HepG2 (cell line): ENCODE measurements around the gene DRG1. TPM values are rescaled to one million over a fixed set of nuclear protein-coding genes. Genes with fewer than 3 reads are reported as not detected.

Experiments used
- ATAC-seq: fragments of 200-7000 bp; cut with Tn5 transposase; 3 replicates; pipeline ENCODE4 v1.9.1; 2020; ENCODE audit warnings: mild to moderate bottlenecking, moderate library complexity
- BruUV-seq: library from RNA; stranded (reverse); fragments of 400-500 nt; replicated peaks from 2 replicates; lab custom pipeline; 2021; lab: Mats Ljungman, UMichigan
- CTCF ChIA-PET: fragments of 300-600 bp; formaldehyde crosslinking; extraction: SDS; loops from one replicate; lab custom pipeline; 2021; ENCODE audit warnings: low total read pairs, inconsistent platforms, low intra/inter-chr PET ratio; lab: Yijun Ruan, JAX
- POLR2A ChIA-PET: fragments of 350-600 bp; sonication (Branson Sonifier 250); formaldehyde crosslinking; loops from one replicate; lab custom pipeline; 2020; ENCODE audit warnings: antibody characterized with exemption, inconsistent platforms; lab: Yijun Ruan, JAX
- DNase-seq: peaks from one replicate; pipeline ENCODE4 v3.0.0-alpha.2; 2015; ENCODE audit warnings: low spot score
- FAIRE-seq: peaks from 3 replicates; lab custom pipeline; 2011; peaks lifted over from hg19 to GRCh38; lab: Jason Lieb, UNC
- H2AFZ ChIP-seq: one replicate; pipeline ENCODE4 v1.6.1; 2011; ENCODE audit warnings: low read length, inconsistent platforms
- H3K27ac ChIP-seq: fragments of 300-600 bp; 3 replicates; pipeline ENCODE4 v1.8.0; 2011; ENCODE audit warnings: mixed run types, mild to moderate bottlenecking, mixed read lengths, low read length, inconsistent platforms; ENCODE audit not compliant: insufficient read depth; ENCODE audit errors: extremely low read length
- H3K27me3 ChIP-seq, 2 experiments: fragments of 200-600 bp in 1 of 2; 2 replicates in 1 of 2; 3 replicates in 1 of 2; pipeline versions ENCODE4 v1.6.0 to v1.8.0; 2011; ENCODE audit warnings: low read length in 2 of 2, mild to moderate bottlenecking in 2 of 2, moderate library complexity in 2 of 2, inconsistent platforms in 1 of 2; ENCODE audit not compliant: insufficient read depth in 2 of 2, control insufficient read depth in 1 of 2
- H3K36me3 ChIP-seq, 2 experiments: fragments of 200-600 bp in 1 of 2; replicated peaks in 1 of 2; 2 replicates in 1 of 2; 3 replicates in 1 of 2; pipeline versions ENCODE4 v1.5.1 to v1.8.0; 2011; ENCODE audit warnings: low read length in 2 of 2, inconsistent platforms in 1 of 2; ENCODE audit not compliant: insufficient read depth in 2 of 2, control insufficient read depth in 1 of 2
- H3K4me1 ChIP-seq: 2 replicates; pipeline ENCODE4 v1.5.1; 2012; ENCODE audit warnings: low read length, inconsistent platforms; ENCODE audit not compliant: insufficient read depth
- H3K4me2 ChIP-seq: 2 replicates; pipeline ENCODE4 v1.6.0; 2011; ENCODE audit warnings: low read depth, low read length, inconsistent platforms
- H3K4me3 ChIP-seq, 3 experiments: fragments of 200-600 bp in 1 of 3; sonication (generic), shearing (Covaris generic) in 1 of 3; replicated peaks in 1 of 3; 2 replicates each; pipeline ENCODE4 v1.5.1; 2011 to 2016; ENCODE audit warnings: low read length in 3 of 3, inconsistent platforms in 2 of 3, low read depth in 2 of 3, mild to moderate bottlenecking in 2 of 3, control low read depth in 1 of 3, mixed read lengths in 1 of 3; ENCODE audit not compliant: insufficient read depth in 1 of 3
- H3K79me2 ChIP-seq: one replicate; pipeline ENCODE4 v1.6.1; 2011; ENCODE audit warnings: low read length, inconsistent platforms; ENCODE audit not compliant: insufficient read depth
- H3K9ac ChIP-seq: 2 replicates; pipeline ENCODE4 v1.6.0; 2011; ENCODE audit warnings: mild to moderate bottlenecking, low read depth, low read length, inconsistent platforms; ENCODE audit not compliant: insufficient read depth
- H3K9me3 ChIP-seq: 2 replicates; pipeline ENCODE4 v1.5.1; 2012; ENCODE audit warnings: mild to moderate bottlenecking, low read length
- H4K20me1 ChIP-seq: 2 replicates; pipeline ENCODE4 v1.6.0; 2011; ENCODE audit warnings: inconsistent platforms, mild to moderate bottlenecking, low read length, moderate library complexity; ENCODE audit not compliant: insufficient read depth
- MAZ ChIP-seq, 2 experiments: sonication (generic) in 1 of 2; formaldehyde crosslinking in 1 of 2; IDR thresholded peaks; 2 replicates each; pipeline versions ENCODE4 v1.5.0 to v1.6.1; 2012 to 2020; ENCODE audit warnings: low read depth in 2 of 2, mild to moderate bottlenecking in 2 of 2, borderline replicate concordance in 1 of 2, improper control_type of control experiment in 1 of 2, low read length in 1 of 2, missing genetic modification reagents in 1 of 2, moderate library complexity in 1 of 2
- SAP130 ChIP-seq: IDR thresholded peaks from 2 replicates; pipeline ENCODE4 v1.6.1; 2016; ENCODE audit warnings: low read depth
- SMC3 ChIP-seq: IDR thresholded peaks from 2 replicates; pipeline ENCODE4 v1.6.1; 2011; ENCODE audit warnings: low read length, improper control_type of control experiment
- STAG1 ChIP-seq: sonication (generic); formaldehyde crosslinking; IDR thresholded peaks from 2 replicates; pipeline ENCODE4 v1.4.0; 2020; ENCODE audit warnings: missing genetic modification reagents
- ZNF556 ChIP-seq: sonication (generic); formaldehyde crosslinking; IDR thresholded peaks from 2 replicates; pipeline ENCODE4 v1.4.0; 2020; ENCODE audit warnings: mild to moderate bottlenecking, missing genetic modification reagents, borderline replicate concordance
- WGBS: methylation state at CpG from one replicate; pipeline ENCODE4 v1.1.6; 2017; ENCODE audit warnings: low lambda C conversion rate; 5-methylcytosine and 5-hydroxymethylcytosine counted together
- in situ Hi-C: cut with HindIII; loops from 2 replicates; pipeline ENCODE4 v1.10.0; 2017; ENCODE audit warnings: low pct_unique_long_range_greater_than_20kb; ENCODE audit not compliant: extremely low pct_ligation_motif_present
- intact Hi-C: fragments of 100-400 bp; cut with micrococcal nuclease; formaldehyde crosslinking; loops from one replicate; pipeline ENCODE4 v1.10.0; 2022; ENCODE audit not compliant: unreplicated experiment
- polyA plus RNA-seq, 8 experiments: library from polyadenylated mRNA; depleted of rRNA in 3 of 8; stranded (reverse) in 7 of 8; unstranded in 1 of 8; fragments of >200 nt; fragmentation: Illumina TruSeq in 4 of 8; extraction: Trizol in 4 of 8; gene quantifications; 2 replicates each; pipeline versions ENCODE4 v1.2.1 to v1.2.3, GENCODE V29; 2011 to 2016; ENCODE audit warnings: low read depth in 4 of 8, missing spikeins in 1 of 8, mixed read lengths in 1 of 8; ENCODE audit not compliant: insufficient read depth in 1 of 8
- total RNA-seq, 5 experiments: library from RNA; depleted of rRNA; stranded (reverse); fragments of >200 nt; fragmentation: Illumina TruSeq; extraction: Trizol; gene quantifications; 2 replicates each; pipeline ENCODE4 v1.2.3, GENCODE V29; 2016; ENCODE audit warnings: low read depth in 1 of 5
- TF ChIP-seq, protein P1 (sequence below): sonication (generic); formaldehyde crosslinking; IDR thresholded peaks from 2 replicates; pipeline ENCODE4 v1.5.0; 2020; ENCODE audit warnings: mild to moderate bottlenecking, missing genetic modification reagents, moderate library complexity

Gene DRG1
- total and polyA plus RNA-seq, 2 of the 13 experiments (the other 11 are each of a cell fraction or from before 2014, with no cell fraction given), result 59.0 to 94.8 TPM

DNA sequence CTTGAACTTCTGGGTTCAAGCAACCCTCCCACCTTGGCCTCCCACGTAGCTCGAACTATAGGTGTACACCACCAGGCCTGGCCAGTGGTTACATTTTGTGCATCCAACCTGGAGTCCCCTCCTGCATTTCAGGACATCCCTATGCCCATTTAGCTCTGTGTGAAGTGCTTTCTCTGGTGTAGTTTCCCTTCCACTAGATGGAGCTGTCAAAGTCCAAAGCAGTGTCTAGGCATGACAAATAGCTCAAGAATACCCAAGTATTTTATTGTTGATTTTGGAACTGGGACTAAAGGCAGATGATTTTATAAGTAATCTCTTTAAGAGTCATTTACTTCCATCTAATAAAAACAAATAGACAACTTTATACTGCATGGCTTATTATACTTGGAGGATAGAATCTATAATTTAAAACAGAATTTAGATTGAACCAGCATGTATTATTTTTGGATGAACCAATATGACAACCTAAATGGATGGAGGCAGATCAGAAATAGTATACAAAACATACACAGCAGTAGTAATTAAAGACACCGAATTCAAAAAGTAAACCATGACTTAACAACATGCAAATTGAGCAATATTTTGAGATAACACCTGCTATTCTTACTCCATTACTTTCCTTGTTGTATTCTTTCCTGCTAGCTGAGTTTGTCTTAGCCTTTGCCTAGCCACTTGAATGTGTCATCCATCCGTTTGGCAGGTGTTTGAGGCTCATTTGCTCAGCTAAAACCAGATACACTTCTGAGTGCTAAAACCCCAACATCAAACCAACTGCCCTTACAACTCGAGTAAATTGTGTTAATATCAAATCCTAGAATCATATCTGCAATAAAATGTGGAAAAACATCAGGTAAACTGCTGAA, 52.5 kb downstream of the DRG1 start:
- FAIRE-seq, result peak; percentile 86
- Histone ChIP-seq H4K20me1 (no peaks in the 10 kb centered on the region), H3K4me3 (no peak overlapping the region), H3K4me1 (no peaks in the 10 kb centered on the region), H3K27me3 (no peaks in the 10 kb centered on the region), H3K36me3 (peaks cover 8 to 46% of the 10 kb centered on the region in 2 experiments; a peak in 4 of 5 replicates), H2AFZ (no peak overlapping the region), H3K27ac (no peak overlapping the region), H3K9ac (no peak overlapping the region), H3K9me3 (no peaks in the 10 kb centered on the region), H3K79me2 (no peaks in the 10 kb centered on the region), H3K4me2 (no peak overlapping the region)
- no TSS peak for BruUV-seq
- CTCF ChIA-PET, result interaction anchor here (0.8 kb wide), 1 partner anchor 105 kb away, joined by 4 read pairs; no protein-coding TSS in a partner anchor
- DNase-seq, result peak; percentile 57
- intact Hi-C loops (no loop called here), in situ Hi-C loops (no loop called here)
- POLR2A ChIA-PET, result interaction anchor here (0.7 to 1.1 kb wide), 2 partner anchors 105 to 209 kb away, joined by 3 read pairs; no protein-coding TSS in a partner anchor
- peak; percentile 93 for ATAC-seq
- WGBS, result 80% methylated on average over 5 of the region's 5 CpGs
- no peak for TF ChIP-seq MAZ (IDR thresholded peaks at IDR 0.05; ENCODE audit: borderline replicate concordance, low read depth, low read length)
- no peak for TF ChIP-seq MAZ (CRISPR knock-in tag; IDR thresholded peaks at IDR 0.05; ENCODE audit: low read depth)
- 0 out of 2 replicates have a peak, but pooled peaks have one; percentile 27 for TF ChIP-seq SAP130 (CRISPR knock-in tag)
- peak; percentile 45 for TF ChIP-seq STAG1 (CRISPR knock-in tag)
- TF ChIP-seq, protein P1, sequence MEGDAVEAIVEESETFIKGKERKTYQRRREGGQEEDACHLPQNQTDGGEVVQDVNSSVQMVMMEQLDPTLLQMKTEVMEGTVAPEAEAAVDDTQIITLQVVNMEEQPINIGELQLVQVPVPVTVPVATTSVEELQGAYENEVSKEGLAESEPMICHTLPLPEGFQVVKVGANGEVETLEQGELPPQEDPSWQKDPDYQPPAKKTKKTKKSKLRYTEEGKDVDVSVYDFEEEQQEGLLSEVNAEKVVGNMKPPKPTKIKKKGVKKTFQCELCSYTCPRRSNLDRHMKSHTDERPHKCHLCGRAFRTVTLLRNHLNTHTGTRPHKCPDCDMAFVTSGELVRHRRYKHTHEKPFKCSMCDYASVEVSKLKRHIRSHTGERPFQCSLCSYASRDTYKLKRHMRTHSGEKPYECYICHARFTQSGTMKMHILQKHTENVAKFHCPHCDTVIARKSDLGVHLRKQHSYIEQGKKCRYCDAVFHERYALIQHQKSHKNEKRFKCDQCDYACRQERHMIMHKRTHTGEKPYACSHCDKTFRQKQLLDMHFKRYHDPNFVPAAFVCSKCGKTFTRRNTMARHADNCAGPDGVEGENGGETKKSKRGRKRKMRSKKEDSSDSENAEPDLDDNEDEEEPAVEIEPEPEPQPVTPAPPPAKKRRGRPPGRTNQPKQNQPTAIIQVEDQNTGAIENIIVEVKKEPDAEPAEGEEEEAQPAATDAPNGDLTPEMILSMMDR, result peak; percentile 64
- no peak for TF ChIP-seq ZNF556 (CRISPR knock-in tag)
- TF ChIP-seq SMC3, result peak; percentile 24; the same call in 1 of the 2 replicates
- TF ChIP-seq, all 625 proteins: peak for 4
